Right lobe of liver (tissue), 6 donors: ENCODE measurements around the gene MTAP. TPM values are rescaled to one million over a fixed set of nuclear protein-coding genes. Genes with fewer than 3 reads are reported as not detected.

Experiments used
- ATAC-seq, 4 donors: fragments of 200-7000 bp; cut with Tn5 transposase; one replicate each; pipeline ENCODE4 v1.9.1; 2020; ENCODE audit warnings: mild to moderate bottlenecking in 4 of 4, moderate library complexity in 4 of 4
- DNase-seq, 3 donors: peaks; one replicate each; pipeline ENCODE4 v3.0.0-alpha.2; 2020
- H3K27ac ChIP-seq, 3 donors: fragments of 200-600 bp; one replicate each; pipeline ENCODE4 v1.8.0; 2022
- H3K27me3 ChIP-seq, 2 donors: fragments of 200-600 bp; one replicate each; pipeline ENCODE4 v1.8.0; 2022
- H3K36me3 ChIP-seq, 4 donors: fragments of 200-600 bp; sonication (generic) in 1 of 4; one replicate each; pipeline versions ENCODE4 v1.5.1 to v1.8.0; 2017 to 2022; ENCODE audit warnings: control low read depth in 1 of 4
- H3K4me1 ChIP-seq, 4 donors: fragments of 200-600 bp; sonication (generic) in 1 of 4; one replicate each; pipeline versions ENCODE4 v1.5.1 to v1.8.0; 2017 to 2022; ENCODE audit warnings: control low read depth in 1 of 4
- H3K4me3 ChIP-seq, 3 donors: fragments of 200-600 bp; one replicate each; pipeline ENCODE4 v1.8.0; 2022
- H3K9me3 ChIP-seq, 4 donors: fragments of 200-600 bp; sonication (generic) in 1 of 4; one replicate each; pipeline versions ENCODE4 v1.5.1 to v1.8.0; 2017 to 2022; ENCODE audit warnings: control low read depth in 1 of 4
- CTCF ChIP-seq, 4 donors: fragments of 200-600 bp in 3 of 4; fragments of 450-650 bp in 1 of 4; IDR thresholded peaks; one replicate each; pipeline versions ENCODE4 v1.5.1 to v1.8.0; 2016 to 2022; ENCODE audit warnings: antibody characterized with exemption in 4 of 4, mild to moderate bottlenecking in 2 of 4
- POLR2A ChIP-seq: fragments of 450-650 bp; IDR thresholded peaks from one replicate; pipeline ENCODE4 v1.6.1; 2017; ENCODE audit warnings: antibody characterized with exemption, mild to moderate bottlenecking
- WGBS: methylation state at CpG from one replicate; pipeline ENCODE4 v1.1.6; 2018; ENCODE audit warnings: low coverage, low lambda C conversion rate; ENCODE audit not compliant: insufficient coverage; ENCODE audit errors: missing lambda C conversion rate; 5-methylcytosine and 5-hydroxymethylcytosine counted together
- intact Hi-C, 2 donors: fragments of 100-400 bp; cut with DNase I; formaldehyde crosslinking; loops; one replicate each; pipeline versions ENCODE4 v1.11.2 to v1.14.1; 2022
- total RNA-seq, 6 experiments: library from RNA; depleted of rRNA in 2 of 6; stranded (reverse); fragments of >200 nt in 2 of 6; fragmentation: NEBNext Ultra II Directional in 3 of 6; extraction: Animal tissue kit (Norgen Biotek cat#: 25700) in 3 of 6; gene quantifications; one replicate each; pipeline versions ENCODE4 v1.1.0 to v1.2.4, GENCODE V29; 2016 to 2023
- donor health status: DM: no; HTN: yes; CAD: no.
- donor health status: DM: no; HTN: no; CAD: no.
- donor health status: DM: no; HTN: no; CAD: no.
- donor health status: DM: no; HTN: yes; CAD: no.
- donor health status: DM: no; HTN: yes; CAD: no.

MTAP gene
- total RNA-seq, 6 experiments from 2014 or later, result 18.1 to 23.7 (median 20.5) TPM

GRCh38 chr9:21890696-21891095, 88.3 kb downstream of the MTAP start:
- 97% methylated on average over 4 of the region's 5 CpGs for whole genome bisulfite sequencing
- ATAC-seq, result no peak

GRCh38 chr9:21901546-21901945, 99.1 kb downstream of the MTAP start:
- DNase-seq, result no peak
- no peaks in the 10 kb centered on the region for H3K27me3 ChIP-seq
- H3K4me1 ChIP-seq, result no peaks in the 10 kb centered on the region
- WGBS, result 92% methylated on average over 1 of the region's 1 CpG
- ATAC-seq, result no peak
- no peak overlapping the region for H3K4me3 ChIP-seq
- no peaks in the 10 kb centered on the region for H3K36me3 ChIP-seq
- intact Hi-C loops, result no loop called here
- H3K27ac ChIP-seq, result no peak overlapping the region
- TF ChIP-seq CTCF (IDR thresholded peaks at IDR 0.05) (no peak), POLR2A (no peak)
- H3K9me3 ChIP-seq, result no peaks in the 10 kb centered on the region

More at GRCh38 chr9:21890696-21891095, 88.3 kb downstream of the MTAP start:
- H3K36me3 ChIP-seq, result no peaks in the 10 kb centered on the region
- H3K27me3 ChIP-seq, result no peaks in the 10 kb centered on the region
- H3K4me1 ChIP-seq, result no peaks in the 10 kb centered on the region
- no peak for DNase-seq
- no peak overlapping the region for H3K27ac ChIP-seq
- H3K4me3 ChIP-seq, result no peak overlapping the region
- intact Hi-C loops, result no loop called here
- peaks cover 0 to 4% (median 0%) of the 10 kb centered on the region in 4 donors for H3K9me3 ChIP-seq
- TF ChIP-seq CTCF (IDR thresholded peaks at IDR 0.05), result no peak
- no peak for TF ChIP-seq POLR2A

GRCh38 chr9:21902136-21902535, 99.7 kb downstream of the MTAP start:
- no peaks in the 10 kb centered on the region for H3K9me3 ChIP-seq
- 17% methylated on average over 1 of the region's 1 CpG for WGBS
- ATAC-seq, result no peak

GRCh38 chr9:21903380-21903965, 101.0 kb downstream of the MTAP start:
- ATAC-seq, result no peak
- H3K4me1 ChIP-seq, result no peaks in the 10 kb centered on the region
- H3K4me3 ChIP-seq, result no peak overlapping the region
- no peaks in the 10 kb centered on the region for H3K36me3 ChIP-seq
- 96% methylated on average over 4 of the region's 7 CpGs for WGBS
- intact Hi-C loops, result no loop called here
- no peak for TF ChIP-seq CTCF (IDR thresholded peaks at IDR 0.05)
- no peak for TF ChIP-seq POLR2A
- DNase-seq, result no peak
- no peaks in the 10 kb centered on the region for H3K27me3 ChIP-seq
- no peak overlapping the region for H3K27ac ChIP-seq
- no peaks in the 10 kb centered on the region for H3K9me3 ChIP-seq

More at GRCh38 chr9:21902136-21902535, 99.7 kb downstream of the MTAP start:
- no peaks in the 10 kb centered on the region for H3K36me3 ChIP-seq
- DNase-seq, result no peak
- no peak overlapping the region for H3K4me3 ChIP-seq
- H3K27ac ChIP-seq, result no peak overlapping the region
- intact Hi-C loops, result no loop called here
- H3K4me1 ChIP-seq, result no peaks in the 10 kb centered on the region
- TF ChIP-seq CTCF (IDR thresholded peaks at IDR 0.05), result no peak
- no peak for TF ChIP-seq POLR2A
- no peaks in the 10 kb centered on the region for H3K27me3 ChIP-seq

GRCh38 chr9:21904371-21904770, 101.9 kb downstream of the MTAP start:
- ATAC-seq (no peak), DNase-seq (no peak)
- no peaks in the 10 kb centered on the region for H3K4me1 ChIP-seq
- no peak overlapping the region for H3K4me3 ChIP-seq
- no peaks in the 10 kb centered on the region for H3K9me3 ChIP-seq
- 87% methylated on average over 4 of the region's 4 CpGs for WGBS
- no peak overlapping the region for H3K27ac ChIP-seq
- no peak for TF ChIP-seq POLR2A
- TF ChIP-seq CTCF (IDR thresholded peaks at IDR 0.05), result no peak
- H3K27me3 ChIP-seq, result no peaks in the 10 kb centered on the region
- intact Hi-C loops, result no loop called here
- H3K36me3 ChIP-seq, result no peaks in the 10 kb centered on the region
